Stimulated activated naive CD8-positive, alpha-beta T cell treated with anti-CD3 and anti-CD28 coated beads, Interleukin-15, amount 100 ng/mL, for 72 hours (primary cell): ENCODE data around the gene VWF.
"Not testable (repeated sequence)": the region's sequence is repeated elsewhere in the genome, so short reads cannot be mapped to it uniquely, and the experiment has no call there.

Experiments used
- ATAC-seq: fragments of 150-1000 bp; cut with Tn5 transposase; 2 replicates; pipeline ENCODE4 v1.10.0; 2021; ENCODE audit warnings: mild to moderate bottlenecking, moderate library complexity
- DNase-seq, 2 donors: peaks; one replicate each; pipeline ENCODE4 v3.0.0; 2021 to 2022
- H3K27ac Mint-ChIP-seq, 2 donors: one replicate each; pipeline ENCODE4 v1.8.0; 2022; ENCODE audit warnings: mild to moderate bottlenecking in 2 of 2, mixed read lengths in 2 of 2, moderate library complexity in 2 of 2
- H3K27me3 Mint-ChIP-seq: one replicate; pipeline ENCODE4 v1.8.0; 2022; ENCODE audit warnings: mixed read lengths
- H3K4me1 Mint-ChIP-seq: one replicate; pipeline ENCODE4 v1.8.0; 2022; ENCODE audit warnings: mild to moderate bottlenecking, mixed read lengths
- H3K4me3 Mint-ChIP-seq, 2 donors: one replicate each; pipeline ENCODE4 v1.8.0; 2022; ENCODE audit warnings: mild to moderate bottlenecking in 2 of 2, mixed read lengths in 2 of 2, moderate library complexity in 1 of 2
- H3K9me3 Mint-ChIP-seq, 2 donors: one replicate each; pipeline ENCODE4 v1.8.0; 2022; ENCODE audit warnings: mixed read lengths in 2 of 2

The VWF gene

GRCh38 chr12:6030081-6030480 is 94.4 kb downstream of the VWF start:
- Mint-ChIP-seq H3K27me3 (no peaks in the 10 kb centered on the region), H3K4me3 (no peak overlapping the region), H3K27ac (no peak overlapping the region), H3K4me1 (no peaks in the 10 kb centered on the region), H3K9me3 (peaks cover 5 to 7% of the 10 kb centered on the region in 2 donors)
- ATAC-seq (no peak), DNase-seq (no peak)

- no peak overlapping the region for H3K4me3 Mint-ChIP-seq
- DNase-seq (no peak), ATAC-seq (no peak)
- H3K27me3 Mint-ChIP-seq: no peaks in the 10 kb centered on the region
- H3K9me3 Mint-ChIP-seq: peaks cover 5 to 7% of the 10 kb centered on the region in 2 donors
- no peaks in the 10 kb centered on the region for H3K4me1 Mint-ChIP-seq
- H3K27ac Mint-ChIP-seq: no peak overlapping the region
These were observed 95.1 kb downstream of the VWF start for GRCh38 chr12:6029401-6029800.

GRCh38 chr12:6026998-6027397 is 97.5 kb downstream of the VWF start:
- DNase-seq: no peak
- H3K4me1 Mint-ChIP-seq: no peaks in the 10 kb centered on the region
- no peaks in the 10 kb centered on the region for H3K27me3 Mint-ChIP-seq
- H3K4me3 Mint-ChIP-seq: no peak overlapping the region
- H3K27ac Mint-ChIP-seq: no peak overlapping the region
- peaks cover 5 to 7% of the 10 kb centered on the region in 2 donors for H3K9me3 Mint-ChIP-seq
- no peak for ATAC-seq

- H3K9me3 Mint-ChIP-seq, H3K27me3 Mint-ChIP-seq, ATAC-seq, H3K27ac Mint-ChIP-seq, H3K4me3 Mint-ChIP-seq, H3K4me1 Mint-ChIP-seq, DNase-seq: not testable (repeated sequence)
These were observed 98.7 kb downstream of the VWF start for GRCh38 chr12:6025703-6026298.

- not testable (repeated sequence) for ATAC-seq
These were observed 100.4 kb downstream of the VWF start for GRCh38 chr12:6024066-6024465.

GRCh38 chr12:6020930-6021329 is 103.5 kb downstream of the VWF start:
- Mint-ChIP-seq H3K27me3 (no peaks in the 10 kb centered on the region), H3K9me3 (no peaks in the 10 kb centered on the region), H3K4me1 (no peaks in the 10 kb centered on the region), H3K4me3 (no peak overlapping the region), H3K27ac (no peak overlapping the region)
- ATAC-seq (no peak), DNase-seq (no peak)

More at GRCh38 chr12:6024066-6024465, 100.4 kb downstream of the VWF start:
- H3K9me3 Mint-ChIP-seq, H3K27me3 Mint-ChIP-seq, H3K4me3 Mint-ChIP-seq, H3K27ac Mint-ChIP-seq, H3K4me1 Mint-ChIP-seq, DNase-seq: not testable (repeated sequence)

- DNase-seq, H3K4me3 Mint-ChIP-seq, H3K27ac Mint-ChIP-seq, ATAC-seq, H3K9me3 Mint-ChIP-seq, H3K4me1 Mint-ChIP-seq, H3K27me3 Mint-ChIP-seq: not testable (repeated sequence)
These were observed 104.0 kb downstream of the VWF start for GRCh38 chr12:6020511-6020910.

GRCh38 chr12:6019256-6019655 is 105.2 kb downstream of the VWF start:
- not testable (repeated sequence) for ATAC-seq, H3K4me1 Mint-ChIP-seq, H3K27me3 Mint-ChIP-seq, DNase-seq, H3K4me3 Mint-ChIP-seq, H3K27ac Mint-ChIP-seq, H3K9me3 Mint-ChIP-seq

GRCh38 chr12:6018265-6018664 is 106.2 kb downstream of the VWF start:
- Mint-ChIP-seq H3K4me3 (no peak overlapping the region), H3K9me3 (no peaks in the 10 kb centered on the region), H3K27ac (no peak overlapping the region), H3K4me1 (no peaks in the 10 kb centered on the region), H3K27me3 (no peaks in the 10 kb centered on the region)
- ATAC-seq (no peak), DNase-seq (no peak)

- Mint-ChIP-seq H3K4me1 (no peaks in the 10 kb centered on the region), H3K9me3 (no peaks in the 10 kb centered on the region), H3K4me3 (no peak overlapping the region), H3K27ac (no peak overlapping the region), H3K27me3 (no peaks in the 10 kb centered on the region)
- ATAC-seq (no peak), DNase-seq (no peak)
These were observed 107.7 kb downstream of the VWF start for GRCh38 chr12:6016756-6017155.

- DNase-seq, H3K27me3 Mint-ChIP-seq, ATAC-seq, H3K4me3 Mint-ChIP-seq, H3K4me1 Mint-ChIP-seq, H3K9me3 Mint-ChIP-seq, H3K27ac Mint-ChIP-seq: not testable (repeated sequence)
These were observed 108.5 kb downstream of the VWF start for GRCh38 chr12:6016004-6016403.

GRCh38 chr12:6015271-6015670 is 109.2 kb downstream of the VWF start:
- not testable (repeated sequence) for H3K27ac Mint-ChIP-seq, DNase-seq, H3K9me3 Mint-ChIP-seq, H3K4me1 Mint-ChIP-seq, H3K27me3 Mint-ChIP-seq, H3K4me3 Mint-ChIP-seq
- ATAC-seq: peak; percentile 53

GRCh38 chr12:6010631-6011350 is 113.7 kb downstream of the VWF start:
- not testable (repeated sequence) for DNase-seq, H3K9me3 Mint-ChIP-seq, ATAC-seq, H3K4me1 Mint-ChIP-seq, H3K4me3 Mint-ChIP-seq
- peak overlapping the region in 1 of 2 donors; percentile 55 for H3K27ac Mint-ChIP-seq
- H3K27me3 Mint-ChIP-seq: peaks cover 30% of the 10 kb centered on the region

- peaks cover 32% of the 10 kb centered on the region for H3K27me3 Mint-ChIP-seq
These were observed 127.2 kb downstream of the VWF start for GRCh38 chr12:5997260-5997659.

GRCh38 chr12:5996459-5996858 is 128.0 kb downstream of the VWF start:
- H3K27me3 Mint-ChIP-seq: peaks cover 32% of the 10 kb centered on the region
- H3K4me3 Mint-ChIP-seq: no peak overlapping the region
- ATAC-seq (no peak), DNase-seq (no peak)
- no peak overlapping the region for H3K27ac Mint-ChIP-seq
- H3K4me1 Mint-ChIP-seq: no peaks in the 10 kb centered on the region
- no peaks in the 10 kb centered on the region for H3K9me3 Mint-ChIP-seq

More at GRCh38 chr12:5997260-5997659, 127.2 kb downstream of the VWF start:
- H3K9me3 Mint-ChIP-seq: no peaks in the 10 kb centered on the region
- H3K4me3 Mint-ChIP-seq: no peak overlapping the region
- ATAC-seq: no peak
- H3K27ac Mint-ChIP-seq: no peak overlapping the region
- DNase-seq: no peak
- H3K4me1 Mint-ChIP-seq: no peaks in the 10 kb centered on the region

GRCh38 chr12:5989621-5990020 is 134.8 kb downstream of the VWF start:
- H3K4me3 Mint-ChIP-seq: no peak overlapping the region
- DNase-seq (no peak), ATAC-seq (no peak)
- no peaks in the 10 kb centered on the region for H3K9me3 Mint-ChIP-seq
- peaks cover 8% of the 10 kb centered on the region for H3K27me3 Mint-ChIP-seq
- peaks cover 4% of the 10 kb centered on the region for H3K4me1 Mint-ChIP-seq
- no peak overlapping the region for H3K27ac Mint-ChIP-seq
